Stimulated activated naive CD8-positive, alpha-beta T cell treated with anti-CD3 and anti-CD28 coated beads, Interleukin-15, Interleukin-2, amounts not matched to agents 100 U/mL and 50 U/mL, for 24 hours (primary cell): ENCODE data around the gene H2BK1.

Experiments
- ATAC-seq: fragments of 150-1000 bp; cut with Tn5 transposase; one replicate; pipeline ENCODE4 v1.10.0; 2021
- DNase-seq: peaks from one replicate; pipeline ENCODE4 v3.0.0; 2021

The H2BK1 gene

GRCh38 chr7:151232917-151233701 lies 22.8 kb upstream of the H2BK1 start:
- peak; percentile 81 for DNase-seq

GRCh38 chr7:151232091-151232916 lies 22.0 kb upstream of the H2BK1 start, which contains the start of gene CHPF2:
TSS of gene CHPF2 (plus strand) at chr7:151232483. CDS start at chr7:151234012, 1,529 bp downstream.
- ATAC-seq (peak; percentile 93), DNase-seq (peak; percentile 94)

More at GRCh38 chr7:151232917-151233701, 22.8 kb upstream of the H2BK1 start:
- ATAC-seq = peak; percentile 86

- DNase-seq = no peak
- ATAC-seq = no peak
Observed at GRCh38 chr7:151231080-151231479, 20.8 kb upstream of the H2BK1 start.

GRCh38 chr7:151229249-151229648 lies 19.0 kb upstream of the H2BK1 start:
- no peak for ATAC-seq
- DNase-seq = no peak

- no peak for DNase-seq
- ATAC-seq = no peak
Observed at GRCh38 chr7:151228024-151228866, 18.0 kb upstream of the H2BK1 start.

- DNase-seq (peak; percentile 99), ATAC-seq (peak; percentile 100)
Observed at GRCh38 chr7:151226875-151227782, 16.8 kb upstream of the H2BK1 start, which contains the start of gene ABCF2. TSS of gene ABCF2 (minus strand) at chr7:151227205. CDS start at chr7:151226458, 747 bp downstream.

GRCh38 chr7:151226560-151226874 lies 16.2 kb upstream of the H2BK1 start:
- no peak for ATAC-seq
- DNase-seq = no peak

- ATAC-seq (no peak), DNase-seq (no peak)
Observed at GRCh38 chr7:151225948-151226510, 15.7 kb upstream of the H2BK1 start.

- no peak for ATAC-seq
- no peak for DNase-seq
Observed at GRCh38 chr7:151223728-151224127, 13.4 kb upstream of the H2BK1 start.

- DNase-seq (no peak), ATAC-seq (peak; percentile 16)
Observed at GRCh38 chr7:151218170-151218569, 7.9 kb upstream of the H2BK1 start.

- DNase-seq = no peak
Observed at GRCh38 chr7:151215396-151215795, 5.1 kb upstream of the H2BK1 start.

GRCh38 chr7:151213826-151214225 lies 3.5 kb upstream of the H2BK1 start:
- DNase-seq (no peak), ATAC-seq (no peak)

More at GRCh38 chr7:151215396-151215795, 5.1 kb upstream of the H2BK1 start:
- ATAC-seq = no peak

GRCh38 chr7:151212626-151213025 lies 2.3 kb upstream of the H2BK1 start:
- ATAC-seq = no peak
- DNase-seq = no peak

- DNase-seq (no peak), ATAC-seq (no peak)
Observed at GRCh38 chr7:151211155-151211772, 976 bp upstream of the H2BK1 start.

- no peak for ATAC-seq
- no peak for DNase-seq
Observed at GRCh38 chr7:151209588-151209987, 700 bp downstream of the H2BK1 start.

- DNase-seq = no peak
- ATAC-seq = no peak
Observed at GRCh38 chr7:151208253-151208862, 1.9 kb downstream of the H2BK1 start.

- ATAC-seq (no peak), DNase-seq (no peak)
Observed at GRCh38 chr7:151207804-151208203, 2.5 kb downstream of the H2BK1 start.

GRCh38 chr7:151207315-151207714 lies 3.0 kb downstream of the H2BK1 start:
- ATAC-seq = no peak
- no peak for DNase-seq

GRCh38 chr7:151206914-151207313 lies 3.4 kb downstream of the H2BK1 start:
- ATAC-seq = peak; percentile 16
- DNase-seq = no peak

GRCh38 chr7:151205730-151206129 lies 4.6 kb downstream of the H2BK1 start:
- DNase-seq (no peak), ATAC-seq (no peak)
